NCI-H345 (cell line): ENCODE data around the gene RNH1.

Experiments
- DNase-seq: peaks from one replicate; lab custom pipeline; 2025; lab: John Stamatoyannopoulos, UW

The RNH1 gene

GRCh38 chr11:499201-500076 is 7.6 kb downstream of the RNH1 start:
- DNase-seq = no peak

- DNase-seq = no peak
Measured at GRCh38 chr11:498297-499181, 8.5 kb downstream of the RNH1 start.

- no peak for DNase-seq
Measured at GRCh38 chr11:497565-498296, 9.3 kb downstream of the RNH1 start.

GRCh38 chr11:496834-497564 is 10.0 kb downstream of the RNH1 start:
- DNase-seq = no peak

- DNase-seq = no peak
Measured at GRCh38 chr11:495537-495931, 11.5 kb downstream of the RNH1 start.

GRCh38 chr11:494761-495536 is 12.1 kb downstream of the RNH1 start:
- DNase-seq = no peak

GRCh38 chr11:492427-493226 is 14.4 kb downstream of the RNH1 start:
- DNase-seq = peak; percentile 27

GRCh38 chr11:491358-491757 is 15.7 kb downstream of the RNH1 start:
- no peak for DNase-seq

- DNase-seq = no peak
Measured at GRCh38 chr11:490930-491260, 16.1 kb downstream of the RNH1 start.

- DNase-seq = no peak
Measured at GRCh38 chr11:490186-490929, 16.7 kb downstream of the RNH1 start.

- no peak for DNase-seq
Measured at GRCh38 chr11:489610-490185, 17.3 kb downstream of the RNH1 start.

- no peak for DNase-seq
Measured at GRCh38 chr11:488992-489391, 18.1 kb downstream of the RNH1 start.

- no peak for DNase-seq
Measured at GRCh38 chr11:488579-488978, 18.5 kb downstream of the RNH1 start.

GRCh38 chr11:488062-488461 is 19.0 kb downstream of the RNH1 start:
- DNase-seq = no peak

GRCh38 chr11:487571-488021 is 19.4 kb downstream of the RNH1 start:
- DNase-seq = no peak

- DNase-seq = no peak
Measured at GRCh38 chr11:486189-486588, 20.9 kb downstream of the RNH1 start.

GRCh38 chr11:484616-485015 is 22.4 kb downstream of the RNH1 start:
- no peak for DNase-seq

GRCh38 chr11:479311-479710 is 27.7 kb downstream of the RNH1 start:
- DNase-seq = no peak
